ENCODE results near the gene PARP14.
A peak's percentile ranks its signal among the peaks of the same experiment; 100 is the strongest.
"Not testable (repeated sequence)": the region's sequence is repeated elsewhere in the genome, so short reads cannot be mapped to it uniquely, and the experiment has no call there.

PARP14 gene

GRCh38 chr3:122680475-122681283 lies at the start of gene PARP14:
TSS of gene PARP14 (plus strand) at chr3:122680839. CDS start at chr3:122680884, 45 bp downstream.
- no peak for DNase-seq

- no peak for DNase-seq
Observed at GRCh38 chr3:122635789-122636188, 44.9 kb upstream of the PARP14 start.

- no peak for DNase-seq
Observed at GRCh38 chr3:122636697-122637096, 43.9 kb upstream of the PARP14 start.

DNA sequence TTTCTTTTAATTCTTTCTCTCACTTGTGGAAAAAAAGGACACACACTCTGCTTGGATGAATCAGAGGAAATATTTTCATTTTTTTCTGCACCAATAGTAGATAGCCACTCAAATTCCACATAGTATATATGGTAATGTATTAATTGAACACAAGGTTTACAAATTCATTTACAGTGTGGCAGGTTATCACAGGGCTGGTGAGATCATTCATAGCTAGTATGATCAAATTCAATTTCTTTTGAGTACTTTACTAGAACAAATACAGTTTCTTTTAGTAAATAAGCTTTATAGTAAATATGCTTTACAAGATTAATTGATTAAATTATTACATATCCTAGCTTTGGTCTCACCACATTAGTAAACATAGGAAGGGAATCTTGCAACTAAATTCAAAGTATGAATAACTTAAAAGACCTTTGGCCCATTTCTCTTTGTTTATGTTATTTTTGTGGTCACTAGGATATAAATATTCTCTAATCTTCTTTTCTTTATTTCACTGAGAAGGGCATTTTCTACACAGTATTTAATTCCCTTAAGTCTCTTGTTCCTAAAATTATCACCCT lies 40.1 kb upstream of the PARP14 start:
- no peak for DNase-seq

DNA sequence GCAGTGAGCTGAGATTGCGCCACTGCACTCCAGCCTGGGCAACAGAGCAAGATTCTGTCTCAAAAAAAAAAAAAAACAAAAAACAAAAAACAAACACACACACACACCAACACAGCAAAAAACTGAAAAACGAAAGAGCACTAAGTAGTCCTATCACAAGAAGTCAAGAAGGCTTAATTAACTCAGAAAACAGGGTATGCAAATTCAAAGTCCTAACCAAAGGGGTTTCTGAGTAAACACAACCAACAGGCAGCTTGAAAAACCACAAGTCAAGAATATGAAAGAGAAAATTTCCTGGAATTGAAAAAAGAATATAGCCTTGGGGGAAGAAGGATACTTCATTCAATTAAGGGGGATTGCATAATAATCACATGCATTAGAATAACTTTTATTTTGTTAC lies 37.7 kb upstream of the PARP14 start:
- no peak for DNase-seq

GRCh38 chr3:122646146-122646988 lies 34.3 kb upstream of the PARP14 start:
- no peak for DNase-seq

- not testable (repeated sequence) for DNase-seq
Observed at GRCh38 chr3:122651233-122651907, 29.3 kb upstream of the PARP14 start.

DNA sequence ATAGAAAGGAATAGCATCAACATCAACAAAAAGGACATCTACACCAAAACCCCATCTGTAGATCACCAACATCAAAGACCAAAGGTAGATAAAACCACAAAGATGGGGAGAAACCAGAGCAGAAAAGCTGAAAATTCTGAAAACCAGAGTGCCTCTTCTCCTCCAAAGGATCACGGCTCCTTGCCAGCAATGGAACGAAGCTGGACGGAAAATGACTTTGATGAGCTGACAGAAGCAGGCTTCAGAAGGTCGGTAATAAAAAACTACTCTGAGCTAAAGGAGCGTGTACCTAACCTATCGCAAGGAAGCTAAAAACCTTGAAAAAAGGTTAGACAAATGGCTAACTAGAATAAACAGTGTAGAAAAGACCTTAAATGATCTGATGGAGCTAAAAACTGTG lies 28.7 kb upstream of the PARP14 start:
- DNase-seq, result not testable (repeated sequence)

DNA sequence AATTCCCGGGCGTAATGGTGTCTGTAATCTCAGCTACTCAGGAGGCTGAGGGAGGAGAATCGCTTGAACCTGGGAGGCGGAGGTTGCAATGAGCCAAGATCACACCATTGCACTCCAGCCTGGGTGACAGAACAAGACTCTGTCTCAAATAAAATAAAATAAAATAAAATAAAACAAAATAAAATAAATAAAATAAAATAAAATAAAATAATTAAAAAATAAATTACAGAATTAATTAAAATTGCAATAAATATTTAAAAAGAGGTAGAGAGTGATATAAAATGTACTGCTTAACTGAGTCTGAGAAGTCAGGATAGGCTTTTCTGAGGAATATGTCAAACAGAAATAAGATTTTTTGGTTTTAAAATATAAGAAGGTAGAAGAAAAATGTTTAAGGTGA lies 22.3 kb upstream of the PARP14 start:
- DNase-seq, result not testable (repeated sequence)

DNA sequence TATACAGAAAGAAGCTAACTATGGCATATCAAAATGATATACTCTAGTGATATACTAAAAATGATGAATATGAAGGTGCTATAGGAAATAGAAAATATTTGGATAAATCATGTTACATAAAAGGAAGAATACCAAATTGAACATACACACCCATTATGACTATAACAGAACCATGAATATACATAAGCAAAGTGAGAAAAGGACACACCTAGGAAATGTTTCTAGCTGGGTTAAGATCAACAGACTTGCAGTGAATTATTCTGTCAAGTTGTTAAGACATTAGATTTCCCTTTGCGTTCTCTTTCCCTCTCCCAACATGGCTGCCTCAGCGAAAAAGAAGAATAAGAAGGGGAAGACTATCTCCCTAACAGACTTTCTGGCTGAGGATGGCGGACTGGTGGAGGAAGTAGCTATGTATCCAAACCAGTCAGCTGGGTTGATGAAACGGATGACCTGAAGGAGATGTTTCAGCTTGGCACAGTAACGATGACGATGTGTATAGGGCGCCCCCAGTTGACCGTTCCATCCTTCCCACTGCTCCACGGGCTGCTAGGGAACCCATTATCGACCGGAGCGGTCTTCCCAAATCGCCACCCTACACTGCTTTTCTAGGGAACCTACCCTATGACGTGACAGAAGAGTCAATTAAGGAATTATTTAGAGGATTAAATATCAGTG lies 20.2 kb upstream of the PARP14 start:
- DNase-seq, result no peak

DNA sequence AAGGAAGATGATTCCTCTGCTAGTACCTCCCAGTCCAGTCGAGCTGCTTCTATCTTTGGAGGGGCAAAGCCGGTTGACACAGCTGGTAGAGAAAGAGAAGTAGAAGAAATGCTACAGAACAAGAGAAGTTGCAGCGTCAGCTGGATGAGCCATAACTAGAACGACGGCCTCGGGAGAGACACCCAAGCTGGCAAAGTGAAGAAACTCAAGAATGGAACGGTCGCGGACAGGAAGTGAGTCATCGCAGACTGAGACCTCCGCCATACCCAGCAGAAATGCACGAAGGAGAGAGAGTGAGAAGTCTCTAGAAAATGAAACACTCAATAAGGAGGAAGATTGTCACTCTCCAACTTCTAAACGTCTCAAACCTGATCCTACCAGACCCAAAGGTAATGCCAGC lies 19.0 kb upstream of the PARP14 start:
- no peak for DNase-seq

- DNase-seq, result no peak
Observed at GRCh38 chr3:122662505-122662904, 18.1 kb upstream of the PARP14 start.

DNA sequence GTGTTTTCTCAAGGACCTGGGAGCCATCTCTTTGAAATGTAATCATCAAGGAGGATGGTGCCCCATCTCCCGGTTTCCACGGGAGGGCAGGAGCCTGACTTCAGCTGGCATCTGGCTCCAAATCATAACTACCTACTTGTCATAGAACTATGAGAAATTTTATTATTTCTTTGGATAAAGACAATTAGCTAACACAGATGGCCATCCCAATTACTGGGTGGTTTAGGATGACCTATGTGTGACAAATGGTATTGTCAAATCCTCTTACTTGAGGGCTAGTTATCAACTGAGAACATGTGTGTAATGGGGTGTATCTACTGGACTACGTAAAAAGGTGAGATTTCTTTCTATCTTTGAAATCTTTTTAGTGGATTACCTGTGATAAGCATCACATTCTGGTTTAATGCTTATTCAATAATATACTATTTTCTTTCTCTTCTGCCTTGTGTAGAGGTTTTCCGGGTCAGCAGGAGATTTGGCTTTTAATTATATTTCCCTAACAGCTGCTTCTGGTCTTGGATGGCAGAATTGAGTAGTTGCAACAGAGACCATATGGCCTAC lies 15.3 kb upstream of the PARP14 start:
- peak; percentile 11 to 50 for DNase-seq

GRCh38 chr3:122665881-122666280 lies 14.8 kb upstream of the PARP14 start:
- peak in 1 of 2 experiments; percentile 50 for DNase-seq

DNA sequence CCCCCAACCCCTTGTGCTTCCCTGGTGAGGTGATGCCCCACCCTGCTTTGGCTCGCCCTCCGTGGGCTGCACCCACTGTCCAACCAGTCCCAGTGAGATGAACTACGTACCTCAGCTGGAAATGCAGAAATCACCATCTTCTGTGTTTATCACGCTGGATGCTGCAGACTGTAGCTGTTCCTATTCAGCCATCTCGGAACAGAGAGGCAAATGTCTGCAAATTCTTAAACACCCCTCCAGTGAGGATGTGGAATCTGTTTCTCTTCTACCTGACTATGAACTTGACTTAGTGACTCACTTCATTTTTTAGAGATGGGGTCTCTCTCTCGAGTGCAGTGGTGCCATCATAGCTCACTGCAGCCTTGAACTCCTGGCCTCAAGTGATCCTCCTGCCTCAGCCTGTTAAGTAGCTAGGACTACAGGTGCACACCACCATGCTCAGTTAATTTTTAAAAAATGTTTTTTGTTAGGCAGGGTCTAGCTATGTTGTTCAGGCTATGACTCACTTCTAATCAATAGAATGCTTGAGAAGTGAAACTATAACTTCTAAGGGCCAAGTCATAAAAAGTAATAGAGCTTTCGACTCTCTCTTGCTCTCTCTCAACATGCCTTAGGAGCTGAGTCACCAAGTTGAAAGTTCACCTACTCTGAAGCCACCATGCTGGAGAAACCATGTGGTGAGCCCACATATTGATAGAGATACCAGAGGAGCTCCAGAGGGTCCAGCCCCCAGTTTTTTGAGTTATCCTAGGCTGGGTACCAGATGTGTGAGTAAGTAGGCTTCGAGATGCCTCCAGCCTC lies 11.5 kb upstream of the PARP14 start:
- DNase-seq, result no peak

DNA sequence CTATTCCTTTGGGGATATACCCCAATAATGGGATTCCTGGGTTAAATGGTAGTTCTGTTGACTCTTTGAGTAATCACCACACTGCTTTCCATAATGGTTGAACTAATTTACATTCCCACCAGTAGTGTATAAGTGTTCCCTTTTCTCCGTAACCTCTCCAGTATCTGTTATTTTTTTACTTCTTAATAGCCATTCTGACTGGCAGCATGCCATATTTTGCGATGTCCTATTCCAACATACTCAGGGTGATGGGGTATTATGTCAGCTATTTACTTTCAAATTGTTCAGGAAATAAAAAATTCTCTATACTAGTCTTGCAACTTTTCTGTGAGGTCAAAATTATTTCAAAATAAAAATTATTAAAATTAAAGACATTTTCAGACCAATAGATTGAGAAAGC lies 9.1 kb upstream of the PARP14 start:
- peak in 1 of 2 experiments; percentile 6 for DNase-seq

- DNase-seq, result no peak
Observed at GRCh38 chr3:122674339-122674738, 6.3 kb upstream of the PARP14 start.

DNA sequence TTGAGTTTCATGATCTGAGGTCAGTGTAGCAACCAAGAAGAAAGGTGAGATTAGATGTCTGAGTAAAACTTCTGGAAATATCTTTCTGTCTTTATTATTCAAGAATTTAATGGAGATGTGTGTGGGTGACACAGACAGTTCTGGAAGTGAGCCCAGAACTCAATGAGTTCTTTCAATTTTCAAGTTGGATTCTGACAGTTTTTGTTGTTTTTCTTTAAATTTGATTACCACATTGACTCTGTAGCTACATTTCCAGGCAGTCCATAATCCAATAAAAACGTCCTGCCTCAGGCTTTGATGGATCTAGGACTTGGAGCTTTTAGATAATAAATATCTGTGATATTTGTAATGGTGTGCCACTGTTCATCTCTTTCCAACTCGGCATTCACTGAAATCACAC lies 3.9 kb upstream of the PARP14 start:
- DNase-seq, result peak; percentile 5 to 36

DNA sequence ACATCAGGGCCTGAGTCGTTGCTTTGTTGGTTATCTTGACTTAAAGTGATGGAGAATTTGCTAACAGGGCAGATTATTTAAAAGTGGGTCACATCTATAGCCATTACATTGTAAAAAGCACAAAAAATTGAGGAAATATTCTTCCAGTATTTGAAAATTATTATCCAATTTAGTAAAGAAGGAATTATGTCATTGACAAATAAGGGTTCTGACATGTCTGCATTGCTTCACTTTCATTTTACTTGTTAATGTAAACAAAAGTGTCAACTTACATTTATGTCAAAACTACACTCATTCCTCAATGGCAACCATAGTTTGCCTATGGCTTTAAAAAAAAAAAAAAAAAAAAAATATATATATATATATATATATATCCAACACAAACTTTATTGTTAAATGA lies 3.4 kb upstream of the PARP14 start:
- DNase-seq, result no peak

- no peak for DNase-seq
Observed at GRCh38 chr3:122678506-122678905, 2.1 kb upstream of the PARP14 start.

Measured in NCI-H446 (cell line).